A549 (cell line): ENCODE results near the gene IGSF5. TPM values are rescaled to one million over a fixed set of nuclear protein-coding genes. Genes with fewer than 3 reads are reported as not detected.

ENCODE experiments used
- ATAC-seq, 2 experiments: fragments of 200-7000 bp in 1 of 2; fragments of >200 bp in 1 of 2; cut with Nextera tagmentation in 1 of 2; cut with Tn5 transposase in 1 of 2; 3 replicates each; pipeline versions ENCODE4 v1.8.0 to v1.9.1; 2018 to 2020; ENCODE audit warnings: mild to moderate bottlenecking in 1 of 2, moderate library complexity in 1 of 2
- CTCF ChIA-PET: fragments of 300-600 bp; sonication (Branson Sonifier 250); formaldehyde crosslinking; extraction: SDS; loops from one replicate; lab custom pipeline; 2021; ENCODE audit warnings: antibody characterized with exemption, inconsistent platforms; lab: Yijun Ruan, JAX
- POLR2A ChIA-PET: fragments of 350-600 bp; formaldehyde crosslinking; extraction: SDS; loops from one replicate; lab custom pipeline; 2021; ENCODE audit warnings: antibody characterized with exemption, inconsistent platforms; lab: Yijun Ruan, JAX
- DNase-seq, 2 experiments: peaks; one replicate each; pipeline versions ENCODE4 v3.0.0 to v3.0.0-alpha.2; 2011 to 2016; ENCODE audit warnings: low read depth in 1 of 2, low spot score in 1 of 2
- FAIRE-seq: peaks from 2 replicates; lab custom pipeline; 2011; peaks lifted over from hg19 to GRCh38; lab: Jason Lieb, UNC
- H3K27ac ChIP-seq, 2 experiments: fragments of >200 bp; sonication (Bioruptor Twin); formaldehyde crosslinking; 3 replicates each; pipeline ENCODE4 v1.5.1; 2016 to 2017
- H3K4me1 ChIP-seq: fragments of >200 bp; sonication (Bioruptor Twin); formaldehyde crosslinking; 3 replicates; pipeline ENCODE4 v1.6.1; 2016
- H3K4me2 ChIP-seq: fragments of >200 bp; sonication (Bioruptor Twin); formaldehyde crosslinking; 3 replicates; pipeline ENCODE4 v1.6.1; 2016
- H3K4me3 ChIP-seq: fragments of >200 bp; sonication (Bioruptor Twin); formaldehyde crosslinking; 3 replicates; pipeline ENCODE4 v1.5.1; 2016
- H3K9me3 ChIP-seq: fragments of >200 bp; sonication (Bioruptor Twin); formaldehyde crosslinking; 3 replicates; pipeline ENCODE4 v1.6.1; 2016
- CBX2 ChIP-seq: fragments of 200-600 bp; sonication (generic); IDR thresholded peaks from 2 replicates; pipeline ENCODE4 v1.6.1; 2016; ENCODE audit warnings: low read depth, mild to moderate bottlenecking, borderline replicate concordance
- CBX8 ChIP-seq: fragments of 200-600 bp; sonication (generic); IDR thresholded peaks from 2 replicates; pipeline ENCODE4 v1.6.1; 2016
- CEBPB ChIP-seq, 2 experiments: fragments of >200 bp in 1 of 2; sonication (Bioruptor Twin) in 1 of 2; formaldehyde crosslinking in 1 of 2; IDR thresholded peaks; 2 replicates each; pipeline ENCODE4 v1.6.1; 2012 to 2016
- CHD2 ChIP-seq: fragments of 150-350 bp; IDR thresholded peaks from 2 replicates; pipeline ENCODE4 v1.6.1; 2014; ENCODE audit warnings: low read length; ENCODE audit not compliant: partially characterized antibody
- CHD4 ChIP-seq: fragments of 200-600 bp; sonication (generic); IDR thresholded peaks from 2 replicates; pipeline ENCODE4 v1.6.1; 2016; ENCODE audit warnings: antibody characterized with exemption, mild to moderate bottlenecking, borderline replicate concordance
- EHF ChIP-seq: fragments of 250-450 bp; sonication (Bioruptor Pico); IDR thresholded peaks from 2 replicates; pipeline ENCODE4 v1.5.0; 2020; ENCODE audit warnings: mild to moderate bottlenecking
- EHMT2 ChIP-seq: fragments of 200-600 bp; sonication (generic); IDR thresholded peaks from 2 replicates; pipeline ENCODE4 v1.6.1; 2016; ENCODE audit warnings: antibody characterized with exemption, low read depth, mild to moderate bottlenecking, moderate library complexity
- FOXS1 ChIP-seq: fragments of 250-450 bp; sonication (Bioruptor Pico); IDR thresholded peaks from 2 replicates; pipeline ENCODE4 v1.5.0; 2020; ENCODE audit warnings: mild to moderate bottlenecking, moderate library complexity
- HDAC2 ChIP-seq: fragments of 200-600 bp; sonication (generic); IDR thresholded peaks from 2 replicates; pipeline ENCODE4 v1.6.1; 2016
- HEYL ChIP-seq: fragments of 250-450 bp; sonication (Bioruptor Pico); IDR thresholded peaks from 2 replicates; pipeline ENCODE4 v1.8.0; 2021; ENCODE audit warnings: mild to moderate bottlenecking, moderate library complexity
- HOXB5 ChIP-seq: fragments of 250-450 bp; sonication (Bioruptor Pico); IDR thresholded peaks from 2 replicates; pipeline ENCODE4 v1.5.0; 2020; ENCODE audit warnings: mild to moderate bottlenecking, moderate library complexity
- JUN ChIP-seq, 2 experiments: fragments of >200 bp; sonication (Bioruptor Twin); formaldehyde crosslinking; IDR thresholded peaks; 2 replicates in 1 of 2; 3 replicates in 1 of 2; pipeline ENCODE4 v1.6.1; 2016 to 2017
- MAFK ChIP-seq: fragments of 450-650 bp; IDR thresholded peaks from 2 replicates; pipeline ENCODE4 v1.6.1; 2014; ENCODE audit not compliant: partially characterized antibody
- NFE2L2 ChIP-seq: fragments of 150-350 bp; conservative IDR thresholded peaks from 2 replicates; pipeline ENCODE4 v1.6.1; 2014; ENCODE audit warnings: low read length
- NPAS2 ChIP-seq: fragments of 250-450 bp; sonication (Bioruptor Pico); IDR thresholded peaks from 2 replicates; pipeline ENCODE4 v1.8.0; 2022; ENCODE audit warnings: mild to moderate bottlenecking, moderate library complexity, borderline replicate concordance
- NR3C1 ChIP-seq: fragments of >200 bp; sonication (Bioruptor Twin); formaldehyde crosslinking; IDR thresholded peaks from 3 replicates; pipeline ENCODE4 v1.6.1; 2017
- PHF8 ChIP-seq: fragments of 200-600 bp; sonication (generic); IDR thresholded peaks from 2 replicates; pipeline ENCODE4 v1.6.1; 2016; ENCODE audit warnings: low read depth, mild to moderate bottlenecking, antibody characterized with exemption, moderate library complexity, borderline replicate concordance
- POLR2AphosphoS2 ChIP-seq: conservative IDR thresholded peaks from 2 replicates; pipeline ENCODE4 v1.6.1; 2012; ENCODE audit warnings: low read length, improper control_type of control experiment, inconsistent platforms
- RFX5 ChIP-seq: fragments of 450-650 bp; IDR thresholded peaks from 2 replicates; pipeline ENCODE4 v1.7.1; 2014; ENCODE audit warnings: antibody characterized with exemption, mild to moderate bottlenecking, moderate library complexity
- TFCP2L1 ChIP-seq: fragments of 250-450 bp; sonication (Bioruptor Pico); IDR thresholded peaks from 2 replicates; pipeline ENCODE4 v1.5.0; 2021; ENCODE audit warnings: mild to moderate bottlenecking
- TP53 ChIP-seq: fragments of 250-450 bp; sonication (Bioruptor Pico); IDR thresholded peaks from 2 replicates; pipeline ENCODE4 v1.5.0; 2021; ENCODE audit warnings: mild to moderate bottlenecking, moderate library complexity
- ZFP36 ChIP-seq: fragments of 450-650 bp; IDR thresholded peaks from 2 replicates; pipeline ENCODE4 v1.6.1; 2014; ENCODE audit warnings: borderline replicate concordance; ENCODE audit not compliant: partially characterized antibody
- ZSCAN20 ChIP-seq: fragments of 250-450 bp; sonication (Bioruptor Pico); IDR thresholded peaks from 2 replicates; pipeline ENCODE4 v1.8.0; 2022; ENCODE audit warnings: mild to moderate bottlenecking, moderate library complexity
- WGBS: methylation state at CpG from one replicate; pipeline ENCODE4 v1.1.6; 2017; ENCODE audit errors: missing lambda C conversion rate; 5-methylcytosine and 5-hydroxymethylcytosine counted together
- polyA plus RNA-seq, 4 experiments: library from polyadenylated mRNA; depleted of rRNA in 3 of 4; stranded (reverse); fragments of >200 nt; fragmentation: RNase III in 1 of 4; extraction: RNeasy Plus Mini Kit Qiagen cat#74134 plus additional on column Dnase treatment in 1 of 4; gene quantifications; 2 replicates in 3 of 4; 3 replicates in 1 of 4; pipeline ENCODE4 v1.2.3, GENCODE V29; 2011 to 2017
- TF ChIP-seq, protein P1 (sequence below): fragments of >200 bp; sonication (Bioruptor Twin); formaldehyde crosslinking; IDR thresholded peaks from 3 replicates; pipeline ENCODE4 v1.5.1; 2016
- TF ChIP-seq, protein P2 (sequence below): fragments of 200-600 bp; sonication (generic); IDR thresholded peaks from 2 replicates; pipeline ENCODE4 v1.6.1; 2016; ENCODE audit warnings: antibody characterized with exemption, mild to moderate bottlenecking, moderate library complexity
- TF ChIP-seq, protein P3 (sequence below): IDR thresholded peaks from 2 replicates; pipeline ENCODE4 v1.6.1; 2012

The IGSF5 gene
- polyA plus RNA-seq, 2 of the 4 experiments (the other 2 are of a cell fraction): not detected

DNA sequence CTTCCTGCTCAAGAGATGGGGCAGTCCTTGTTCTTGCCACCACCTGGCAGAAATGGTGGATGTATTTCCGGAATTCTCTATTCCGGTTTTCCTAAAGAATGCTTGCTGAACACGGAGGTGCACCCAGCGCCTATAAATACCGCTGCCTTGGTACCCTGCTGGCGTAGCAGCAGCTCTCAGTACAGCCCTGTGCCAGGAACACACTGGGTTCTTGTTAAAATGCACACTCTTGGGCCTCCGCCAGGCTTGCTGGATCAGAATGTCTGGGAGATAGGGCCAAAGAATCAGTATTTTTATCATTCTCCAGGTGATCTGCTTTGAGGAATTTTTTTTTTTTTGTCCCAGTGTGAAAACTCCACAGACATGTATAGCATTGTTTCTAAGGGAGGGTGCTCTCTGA is 54.2 kb downstream of the IGSF5 start:
- H3K27ac ChIP-seq: no peak overlapping the region
- no peak overlapping the region for H3K4me2 ChIP-seq
- no peaks in the 10 kb centered on the region for H3K4me1 ChIP-seq
- ChIA-PET POLR2A (no interaction called here), CTCF (interaction anchor here (0.7 kb wide), 1 partner anchor 123 kb away, joined by 3 read pairs; no protein-coding TSS in a partner anchor)
- WGBS: 44% methylated on average over 6 of the region's 7 CpGs
- no peak for ATAC-seq
- no peak for FAIRE-seq
- TF ChIP-seq, protein P1, sequence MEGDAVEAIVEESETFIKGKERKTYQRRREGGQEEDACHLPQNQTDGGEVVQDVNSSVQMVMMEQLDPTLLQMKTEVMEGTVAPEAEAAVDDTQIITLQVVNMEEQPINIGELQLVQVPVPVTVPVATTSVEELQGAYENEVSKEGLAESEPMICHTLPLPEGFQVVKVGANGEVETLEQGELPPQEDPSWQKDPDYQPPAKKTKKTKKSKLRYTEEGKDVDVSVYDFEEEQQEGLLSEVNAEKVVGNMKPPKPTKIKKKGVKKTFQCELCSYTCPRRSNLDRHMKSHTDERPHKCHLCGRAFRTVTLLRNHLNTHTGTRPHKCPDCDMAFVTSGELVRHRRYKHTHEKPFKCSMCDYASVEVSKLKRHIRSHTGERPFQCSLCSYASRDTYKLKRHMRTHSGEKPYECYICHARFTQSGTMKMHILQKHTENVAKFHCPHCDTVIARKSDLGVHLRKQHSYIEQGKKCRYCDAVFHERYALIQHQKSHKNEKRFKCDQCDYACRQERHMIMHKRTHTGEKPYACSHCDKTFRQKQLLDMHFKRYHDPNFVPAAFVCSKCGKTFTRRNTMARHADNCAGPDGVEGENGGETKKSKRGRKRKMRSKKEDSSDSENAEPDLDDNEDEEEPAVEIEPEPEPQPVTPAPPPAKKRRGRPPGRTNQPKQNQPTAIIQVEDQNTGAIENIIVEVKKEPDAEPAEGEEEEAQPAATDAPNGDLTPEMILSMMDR: no peak
- TF ChIP-seq CHD2: no peak
- no peak for TF ChIP-seq CBX8
- TF ChIP-seq PHF8: no peak
- no peak for TF ChIP-seq NFE2L2
- no peak for TF ChIP-seq RFX5
- TF ChIP-seq EHF: no peak
- TF ChIP-seq HEYL (CRISPR knock-in tag): no peak
- no peak for TF ChIP-seq JUN (IDR thresholded peaks at IDR 0.05)
- no peak for TF ChIP-seq TFCP2L1
- no peak for TF ChIP-seq CEBPB (IDR thresholded peaks at IDR 0.05)
- no peak for TF ChIP-seq EHMT2
- TF ChIP-seq MAFK: no peak
- no peak for DNase-seq
- H3K9me3 ChIP-seq: no peaks in the 10 kb centered on the region
- H3K4me3 ChIP-seq: no peak overlapping the region

DNA sequence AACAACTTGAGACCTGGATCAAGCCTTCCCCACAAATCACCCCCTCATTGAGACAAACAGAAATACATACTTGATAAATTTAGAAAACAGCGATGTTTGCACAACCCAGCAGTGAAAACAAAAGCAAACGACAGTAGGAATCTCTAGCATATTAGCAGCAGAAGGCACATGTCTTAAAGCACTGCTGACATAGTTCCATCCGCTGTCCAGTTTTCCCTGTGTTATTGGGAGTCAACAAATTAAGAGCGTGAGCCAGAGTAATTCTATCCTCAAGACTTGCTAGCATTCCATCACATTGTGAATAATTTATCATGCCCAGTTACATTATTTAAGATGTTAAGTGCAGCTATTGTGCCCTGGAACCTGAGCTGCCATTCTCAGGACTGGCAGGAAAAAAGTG is 55.3 kb downstream of the IGSF5 start:
- FAIRE-seq (no peak), DNase-seq (no peak), ATAC-seq (no peak)
- no peaks in the 10 kb centered on the region for H3K4me1 ChIP-seq
- WGBS: 33% methylated on average over 4 of the region's 4 CpGs
- no peak overlapping the region for H3K4me3 ChIP-seq
- no peaks in the 10 kb centered on the region for H3K9me3 ChIP-seq
- no peak overlapping the region for H3K4me2 ChIP-seq
- TF ChIP-seq, protein P2, sequence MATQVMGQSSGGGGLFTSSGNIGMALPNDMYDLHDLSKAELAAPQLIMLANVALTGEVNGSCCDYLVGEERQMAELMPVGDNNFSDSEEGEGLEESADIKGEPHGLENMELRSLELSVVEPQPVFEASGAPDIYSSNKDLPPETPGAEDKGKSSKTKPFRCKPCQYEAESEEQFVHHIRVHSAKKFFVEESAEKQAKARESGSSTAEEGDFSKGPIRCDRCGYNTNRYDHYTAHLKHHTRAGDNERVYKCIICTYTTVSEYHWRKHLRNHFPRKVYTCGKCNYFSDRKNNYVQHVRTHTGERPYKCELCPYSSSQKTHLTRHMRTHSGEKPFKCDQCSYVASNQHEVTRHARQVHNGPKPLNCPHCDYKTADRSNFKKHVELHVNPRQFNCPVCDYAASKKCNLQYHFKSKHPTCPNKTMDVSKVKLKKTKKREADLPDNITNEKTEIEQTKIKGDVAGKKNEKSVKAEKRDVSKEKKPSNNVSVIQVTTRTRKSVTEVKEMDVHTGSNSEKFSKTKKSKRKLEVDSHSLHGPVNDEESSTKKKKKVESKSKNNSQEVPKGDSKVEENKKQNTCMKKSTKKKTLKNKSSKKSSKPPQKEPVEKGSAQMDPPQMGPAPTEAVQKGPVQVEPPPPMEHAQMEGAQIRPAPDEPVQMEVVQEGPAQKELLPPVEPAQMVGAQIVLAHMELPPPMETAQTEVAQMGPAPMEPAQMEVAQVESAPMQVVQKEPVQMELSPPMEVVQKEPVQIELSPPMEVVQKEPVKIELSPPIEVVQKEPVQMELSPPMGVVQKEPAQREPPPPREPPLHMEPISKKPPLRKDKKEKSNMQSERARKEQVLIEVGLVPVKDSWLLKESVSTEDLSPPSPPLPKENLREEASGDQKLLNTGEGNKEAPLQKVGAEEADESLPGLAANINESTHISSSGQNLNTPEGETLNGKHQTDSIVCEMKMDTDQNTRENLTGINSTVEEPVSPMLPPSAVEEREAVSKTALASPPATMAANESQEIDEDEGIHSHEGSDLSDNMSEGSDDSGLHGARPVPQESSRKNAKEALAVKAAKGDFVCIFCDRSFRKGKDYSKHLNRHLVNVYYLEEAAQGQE: no peak
- TF ChIP-seq TFCP2L1: no peak
- TF ChIP-seq HDAC2: no peak
- no peak for TF ChIP-seq ZFP36
- no peak for TF ChIP-seq POLR2AphosphoS2
- no peak for TF ChIP-seq NR3C1
- no peak for TF ChIP-seq NPAS2 (CRISPR knock-in tag)
- TF ChIP-seq CHD2: no peak
- no peak for TF ChIP-seq EHMT2
- TF ChIP-seq CHD4: no peak
- no peak for TF ChIP-seq FOXS1
- TF ChIP-seq TP53: no peak
- no peak for TF ChIP-seq PHF8
- TF ChIP-seq, protein P3, sequence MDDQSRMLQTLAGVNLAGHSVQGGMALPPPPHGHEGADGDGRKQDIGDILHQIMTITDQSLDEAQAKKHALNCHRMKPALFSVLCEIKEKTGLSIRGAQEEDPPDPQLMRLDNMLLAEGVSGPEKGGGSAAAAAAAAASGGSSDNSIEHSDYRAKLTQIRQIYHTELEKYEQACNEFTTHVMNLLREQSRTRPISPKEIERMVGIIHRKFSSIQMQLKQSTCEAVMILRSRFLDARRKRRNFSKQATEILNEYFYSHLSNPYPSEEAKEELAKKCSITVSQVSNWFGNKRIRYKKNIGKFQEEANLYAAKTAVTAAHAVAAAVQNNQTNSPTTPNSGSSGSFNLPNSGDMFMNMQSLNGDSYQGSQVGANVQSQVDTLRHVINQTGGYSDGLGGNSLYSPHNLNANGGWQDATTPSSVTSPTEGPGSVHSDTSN: no peak
- TF ChIP-seq MAFK: no peak
- no peak for TF ChIP-seq ZSCAN20
- no peak for TF ChIP-seq HOXB5 (CRISPR knock-in tag)
- no peak for TF ChIP-seq HEYL (CRISPR knock-in tag)
- TF ChIP-seq CBX2: no peak
- H3K27ac ChIP-seq: no peak overlapping the region
- POLR2A ChIA-PET: no interaction called here
- CTCF ChIA-PET: interaction anchor here (1.6 kb wide), 1 partner anchor 12 kb away, joined by 5 read pairs; no protein-coding TSS in a partner anchor
